Trophoblast cell (in vitro differentiated cells and primary cell): ENCODE results near the gene WDR90.
A peak's percentile ranks its signal among the peaks of the same experiment; 100 is the strongest.

Source experiments
- DNase-seq, 2 donors: peaks; one replicate each; pipeline ENCODE4 v3.0.0-alpha.2; 2016
- H2AFZ ChIP-seq: 2 replicates; pipeline ENCODE4 v1.6.1; 2013; ENCODE audit warnings: low read length, moderate library complexity, mild to moderate bottlenecking; ENCODE audit not compliant: insufficient read depth, poor library complexity
- H2AK5ac ChIP-seq: 2 replicates; pipeline ENCODE4 v1.6.1; 2013; ENCODE audit warnings: mild to moderate bottlenecking, low read length
- H2BK120ac ChIP-seq: 2 replicates; pipeline ENCODE4 v1.6.1; 2013; ENCODE audit warnings: low read length, mild to moderate bottlenecking, moderate library complexity; ENCODE audit not compliant: insufficient read depth, poor library complexity
- H2BK12ac ChIP-seq: 2 replicates; pipeline ENCODE4 v1.6.1; 2013; ENCODE audit warnings: mild to moderate bottlenecking, low read length, moderate library complexity
- H2BK5ac ChIP-seq: 2 replicates; pipeline ENCODE4 v1.6.1; 2013; ENCODE audit warnings: low read length, low read depth, moderate library complexity, mild to moderate bottlenecking; ENCODE audit not compliant: poor library complexity
- H3K14ac ChIP-seq: 2 replicates; pipeline ENCODE4 v1.6.1; 2013; ENCODE audit warnings: mild to moderate bottlenecking, low read length
- H3K18ac ChIP-seq: 2 replicates; pipeline ENCODE4 v1.6.1; 2013; ENCODE audit warnings: mild to moderate bottlenecking, low read length
- H3K23ac ChIP-seq: 2 replicates; pipeline ENCODE4 v1.6.1; 2013; ENCODE audit warnings: low read length
- H3K27ac ChIP-seq: 2 replicates; pipeline ENCODE4 v1.5.1; 2013; ENCODE audit warnings: low read depth, mild to moderate bottlenecking, inconsistent platforms, low read length, moderate library complexity
- H3K27me3 ChIP-seq: 2 replicates; pipeline ENCODE4 v1.6.1; 2013; ENCODE audit warnings: inconsistent platforms, mild to moderate bottlenecking, low read length, moderate library complexity; ENCODE audit not compliant: insufficient read depth
- H3K36me3 ChIP-seq, 2 experiments: 1 replicate in 1 of 2; 2 replicates in 1 of 2; pipeline ENCODE4 v1.6.1; 2013; ENCODE audit warnings: low read length in 2 of 2, mild to moderate bottlenecking in 2 of 2, moderate library complexity in 1 of 2; ENCODE audit not compliant: insufficient read depth in 2 of 2, control insufficient read depth in 1 of 2
- H3K4ac ChIP-seq: 2 replicates; pipeline ENCODE4 v1.6.1; 2013; ENCODE audit warnings: low read depth, mild to moderate bottlenecking, low read length, moderate library complexity
- H3K4me1 ChIP-seq, 2 experiments: 1 replicate in 1 of 2; 2 replicates in 1 of 2; pipeline ENCODE4 v1.6.1; 2013; ENCODE audit warnings: low read length in 2 of 2, mild to moderate bottlenecking in 2 of 2, moderate library complexity in 1 of 2; ENCODE audit not compliant: insufficient read depth in 2 of 2, control insufficient read depth in 1 of 2
- H3K4me2 ChIP-seq: 2 replicates; pipeline ENCODE4 v1.6.1; 2013; ENCODE audit warnings: inconsistent platforms, mild to moderate bottlenecking, low read length, moderate library complexity
- H3K4me3 ChIP-seq: 2 replicates; pipeline ENCODE4 v1.5.1; 2013; ENCODE audit warnings: mild to moderate bottlenecking, low read depth, low read length, inconsistent platforms
- H3K79me1 ChIP-seq: one replicate; pipeline ENCODE4 v1.6.1; 2013; ENCODE audit warnings: low read length
- H3K79me2 ChIP-seq: 2 replicates; pipeline ENCODE4 v1.6.1; 2013; ENCODE audit warnings: low read length, mild to moderate bottlenecking; ENCODE audit not compliant: control insufficient read depth, insufficient read depth, poor library complexity
- H3K9ac ChIP-seq: 2 replicates; pipeline ENCODE4 v1.6.1; 2013; ENCODE audit warnings: mild to moderate bottlenecking, low read length
- H3K9me3 ChIP-seq: 2 replicates; pipeline ENCODE4 v1.6.1; 2013; ENCODE audit warnings: low read depth, mild to moderate bottlenecking, control low read depth, inconsistent platforms, low read length; ENCODE audit not compliant: insufficient read depth
- H4K12ac ChIP-seq: 2 replicates; pipeline ENCODE4 v1.6.1; 2013; ENCODE audit warnings: low read depth, mild to moderate bottlenecking, low read length, moderate library complexity
- H4K8ac ChIP-seq: 2 replicates; pipeline ENCODE4 v1.6.1; 2013; ENCODE audit warnings: low read depth, mild to moderate bottlenecking, low read length, moderate library complexity
- H4K91ac ChIP-seq: one replicate; pipeline ENCODE4 v1.6.1; 2013; ENCODE audit warnings: low read depth, mild to moderate bottlenecking, low read length, moderate library complexity
- WGBS: extraction: QIAGEN DNeasy Blood & Tissue Kit; methylation state at CpG from one replicate; pipeline ENCODE4 v1.1.7; 2013; ENCODE audit warnings: missing lambda C conversion rate; ENCODE audit not compliant: insufficient read length, insufficient coverage; ENCODE audit errors: extremely low coverage; 5-methylcytosine and 5-hydroxymethylcytosine counted together

Gene WDR90

DNA sequence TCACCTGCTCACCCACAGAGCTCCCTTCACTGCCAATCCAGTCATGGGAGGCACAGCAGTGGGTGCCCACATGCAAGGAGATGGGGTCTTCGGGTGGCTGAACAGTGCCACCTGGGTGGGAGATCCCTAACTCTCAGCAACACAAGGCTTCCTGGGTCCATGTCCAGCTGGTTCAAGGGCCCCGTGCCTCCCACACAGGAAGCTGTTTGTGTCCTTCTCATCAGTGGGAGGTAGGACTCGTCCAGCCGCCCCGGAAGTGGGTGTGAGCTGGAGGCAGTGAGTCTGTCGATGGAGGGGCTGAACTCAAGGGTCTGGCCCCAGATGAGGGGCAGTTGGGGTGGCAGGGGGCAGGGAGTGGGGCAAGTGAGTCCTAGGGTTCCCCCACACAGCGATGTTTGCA, 54.9 kb downstream of the WDR90 start:
- no peak overlapping the region for H3K9ac ChIP-seq
- H3K18ac ChIP-seq: no peak overlapping the region
- H3K9me3 ChIP-seq: peaks cover 7% of the 10 kb centered on the region
- no peak overlapping the region for H4K8ac ChIP-seq
- H3K4ac ChIP-seq: no peak overlapping the region
- H4K91ac ChIP-seq: no peak overlapping the region
- no peak overlapping the region for H3K27ac ChIP-seq
- H3K23ac ChIP-seq: no peak overlapping the region
- DNase-seq: no peak
- no peak overlapping the region for H2BK120ac ChIP-seq
- H3K79me2 ChIP-seq: no peaks in the 10 kb centered on the region
- H3K4me2 ChIP-seq: no peak overlapping the region
- H3K4me1 ChIP-seq: peaks cover 0 to 2% of the 10 kb centered on the region in 2 experiments
- H4K12ac ChIP-seq: no peak overlapping the region
- no peaks in the 10 kb centered on the region for H3K36me3 ChIP-seq
- H2BK5ac ChIP-seq: no peak overlapping the region
- H3K27me3 ChIP-seq: peaks cover 53% of the 10 kb centered on the region
- no peak overlapping the region for H3K14ac ChIP-seq
- H3K79me1 ChIP-seq: no peaks in the 10 kb centered on the region
- no CpG with 5 or more reads among the region's 7 CpGs for WGBS
- no peak overlapping the region for H2AFZ ChIP-seq
- H3K4me3 ChIP-seq: no peak overlapping the region
- H2AK5ac ChIP-seq: no peak overlapping the region
- no peak overlapping the region for H2BK12ac ChIP-seq

DNA sequence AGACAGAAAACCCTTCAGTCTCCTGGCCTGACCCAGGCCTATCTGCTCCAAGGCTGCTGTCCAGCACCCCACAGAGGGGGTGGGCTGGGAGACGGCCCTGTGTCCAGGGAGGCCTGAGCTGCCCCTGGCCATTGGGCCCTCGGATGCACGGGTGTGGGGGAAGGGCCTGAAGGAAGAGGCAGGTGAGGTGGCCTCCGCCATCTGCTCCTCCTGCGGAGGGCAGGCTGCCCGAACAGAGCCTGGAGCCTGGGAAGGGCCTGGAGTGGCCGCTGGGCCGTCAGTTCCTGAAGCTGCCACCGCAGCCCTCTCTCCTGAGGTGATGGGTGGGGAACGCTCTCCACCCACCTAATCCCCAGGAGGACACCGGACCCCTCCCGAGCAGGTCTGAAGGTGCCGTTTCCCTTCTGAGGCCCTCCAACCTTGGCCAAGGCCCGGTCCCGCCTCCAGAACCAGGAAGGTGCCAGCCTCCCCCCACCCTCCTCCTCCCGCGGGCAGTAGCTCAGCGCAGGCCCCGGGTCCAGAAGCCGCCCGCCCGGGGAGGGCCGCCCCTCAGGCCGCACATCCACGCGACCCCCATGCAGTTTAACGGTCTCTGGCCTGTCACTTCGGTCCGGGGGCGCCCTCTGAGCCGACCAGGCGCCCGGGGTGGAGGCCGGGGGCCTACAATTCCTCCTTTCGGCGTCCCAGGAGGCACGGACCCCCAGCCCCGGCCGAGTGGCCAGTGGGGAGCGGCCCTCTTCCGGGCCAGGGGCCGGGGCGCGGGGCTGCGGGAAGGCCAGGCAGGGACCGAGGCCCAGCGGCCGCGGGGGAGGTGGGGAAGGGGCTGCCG, 55.6 kb downstream of the WDR90 start:
- H3K79me1 ChIP-seq: no peaks in the 10 kb centered on the region
- H3K18ac ChIP-seq: no peak overlapping the region
- no peak overlapping the region for H2BK120ac ChIP-seq
- H2BK12ac ChIP-seq: no peak overlapping the region
- no peak overlapping the region for H3K27ac ChIP-seq
- H3K4me2 ChIP-seq: no peak overlapping the region
- no peak overlapping the region for H2BK5ac ChIP-seq
- no peak overlapping the region for H3K4me3 ChIP-seq
- H4K8ac ChIP-seq: no peak overlapping the region
- H3K79me2 ChIP-seq: no peaks in the 10 kb centered on the region
- no peak overlapping the region for H3K4ac ChIP-seq
- H3K14ac ChIP-seq: no peak overlapping the region
- peaks cover 0 to 2% of the 10 kb centered on the region in 2 experiments for H3K4me1 ChIP-seq
- H3K9ac ChIP-seq: no peak overlapping the region
- H4K12ac ChIP-seq: no peak overlapping the region
- no peak for DNase-seq
- H3K9me3 ChIP-seq: peaks cover 7% of the 10 kb centered on the region
- WGBS: no CpG with 5 or more reads among the region's 50 CpGs
- H3K36me3 ChIP-seq: no peaks in the 10 kb centered on the region
- H2AFZ ChIP-seq: no peak overlapping the region
- no peak overlapping the region for H4K91ac ChIP-seq
- no peak overlapping the region for H3K23ac ChIP-seq
- H3K27me3 ChIP-seq: peaks cover 53% of the 10 kb centered on the region
- H2AK5ac ChIP-seq: no peak overlapping the region

DNA sequence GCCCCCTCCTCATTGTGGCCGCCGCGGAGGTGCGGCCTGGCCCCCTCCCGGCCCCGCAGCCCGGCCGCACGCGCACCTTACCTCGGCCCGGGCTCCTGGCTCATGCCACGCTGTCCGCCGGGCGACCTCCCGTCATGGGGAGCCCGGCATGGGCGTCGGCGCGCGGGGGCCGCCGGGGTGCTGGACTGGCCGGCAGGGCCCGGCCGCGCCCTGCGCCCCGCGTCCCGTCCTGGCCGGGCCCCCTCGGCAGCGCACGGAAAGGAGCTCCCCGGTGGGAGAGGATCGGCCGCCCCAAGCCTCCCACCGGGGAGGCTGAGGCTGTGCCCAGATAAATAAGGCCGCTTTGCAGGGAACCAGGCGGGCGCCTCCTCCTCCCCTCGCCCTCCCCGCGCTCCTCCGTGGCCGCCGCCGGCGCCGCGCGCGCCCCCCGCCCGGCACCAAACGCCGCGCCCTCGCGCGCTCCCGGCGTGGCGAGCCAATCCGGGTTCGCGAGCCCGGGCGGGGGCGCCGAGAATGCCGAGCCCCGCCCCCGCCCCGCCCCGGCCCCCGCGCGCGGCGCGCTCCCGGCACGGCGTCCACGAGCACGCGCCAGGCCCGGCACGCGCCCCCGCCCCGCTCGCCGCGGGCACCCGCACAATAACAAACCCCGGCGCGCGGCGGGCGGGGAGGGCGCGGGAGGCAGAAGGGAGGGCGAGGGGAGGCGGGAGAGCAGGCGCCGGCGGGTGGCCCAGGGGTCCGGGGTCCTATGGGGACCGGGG, 56.4 kb downstream of the WDR90 start, which contains the start of gene FBXL16:
TSS of gene FBXL16 (minus strand) at position 371 of the 758 bp plus-strand sequence. CDS start 8,396 bp downstream, outside the sequence.
- Histone ChIP-seq H4K12ac (no peak within 1 kb of the TSS), H3K9me3 (peaks cover 7% of the 10 kb centered on the region), H2AFZ (no peak within 1 kb of the TSS), H3K36me3 (no peaks in the 10 kb centered on the region), H3K4me2 (peak within 1 kb of the TSS; percentile 32), H3K18ac (no peak within 1 kb of the TSS), H3K9ac (no peak within 1 kb of the TSS), H2BK5ac (no peak within 1 kb of the TSS), H3K4me3 (no peak within 1 kb of the TSS), H4K91ac (no peak within 1 kb of the TSS), H2BK12ac (no peak within 1 kb of the TSS), H2AK5ac (no peak within 1 kb of the TSS), H3K4me1 (peaks cover 0 to 2% of the 10 kb centered on the region in 2 experiments), H3K23ac (no peak within 1 kb of the TSS), H4K8ac (no peak within 1 kb of the TSS), H3K79me1 (no peaks in the 10 kb centered on the region), H3K4ac (no peak within 1 kb of the TSS), H2BK120ac (no peak within 1 kb of the TSS), H3K27me3 (peaks cover 48% of the 10 kb centered on the region), H3K79me2 (no peaks in the 10 kb centered on the region), H3K14ac (no peak within 1 kb of the TSS), H3K27ac (no peak within 1 kb of the TSS)
- DNase-seq: no peak
- WGBS: no CpG with 5 or more reads among the region's 115 CpGs

DNA sequence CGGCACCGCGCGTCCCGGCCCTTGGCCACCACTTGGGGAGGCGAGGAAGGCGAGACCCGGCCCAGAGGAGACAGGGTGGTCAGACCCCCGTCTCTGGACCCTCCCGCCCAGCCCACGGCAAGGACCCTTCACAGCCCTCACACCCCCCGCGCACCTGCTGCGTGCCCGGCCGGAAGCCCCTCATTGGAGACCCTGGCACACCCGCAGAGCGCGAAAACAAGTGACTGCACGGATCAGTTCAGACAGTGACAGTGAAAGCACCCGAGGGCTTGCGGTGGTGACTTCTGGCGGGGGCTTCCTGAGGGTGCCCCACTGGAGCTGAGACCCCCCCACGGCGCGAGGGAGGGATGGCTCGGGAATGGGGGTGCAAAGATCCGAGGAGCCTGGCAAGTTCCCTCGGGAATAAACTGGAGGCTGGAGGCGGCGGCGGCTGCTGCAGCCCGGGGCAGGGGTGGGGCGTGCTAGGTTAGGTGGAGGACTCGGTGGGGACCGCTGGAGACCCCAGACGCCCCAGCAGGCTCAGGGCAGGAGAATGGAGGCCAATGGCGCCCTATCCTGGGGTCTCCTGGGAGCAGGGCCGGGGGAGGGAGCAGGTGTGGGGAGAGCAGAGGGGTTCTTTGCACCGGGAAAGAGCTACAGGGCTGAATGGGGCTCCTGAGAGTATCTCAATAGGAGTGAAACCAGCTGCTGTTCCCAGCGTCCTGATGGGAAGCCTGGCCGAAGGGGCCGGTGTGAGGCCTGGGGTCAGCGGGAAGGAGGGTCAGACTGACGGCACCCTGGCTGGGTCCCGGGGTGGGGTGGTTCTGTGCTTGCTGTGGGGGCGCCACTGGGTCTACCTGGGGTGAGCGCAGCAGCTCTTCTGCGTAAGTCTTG, 57.3 kb downstream of the WDR90 start:
- no peak overlapping the region for H2BK12ac ChIP-seq
- H3K36me3 ChIP-seq: no peaks in the 10 kb centered on the region
- no peak overlapping the region for H4K91ac ChIP-seq
- H3K79me2 ChIP-seq: no peaks in the 10 kb centered on the region
- H3K4me3 ChIP-seq: no peak overlapping the region
- no CpG with 5 or more reads among the region's 49 CpGs for WGBS
- no peak overlapping the region for H3K9ac ChIP-seq
- H2BK5ac ChIP-seq: no peak overlapping the region
- H2AK5ac ChIP-seq: no peak overlapping the region
- H3K4me1 ChIP-seq: peaks cover 0 to 2% of the 10 kb centered on the region in 2 experiments
- no peak overlapping the region for H2AFZ ChIP-seq
- peaks cover 7% of the 10 kb centered on the region for H3K9me3 ChIP-seq
- no peak overlapping the region for H3K23ac ChIP-seq
- DNase-seq: no peak
- peaks cover 41% of the 10 kb centered on the region for H3K27me3 ChIP-seq
- no peak overlapping the region for H3K14ac ChIP-seq
- no peak overlapping the region for H4K12ac ChIP-seq
- H4K8ac ChIP-seq: no peak overlapping the region
- H2BK120ac ChIP-seq: no peak overlapping the region
- H3K79me1 ChIP-seq: no peaks in the 10 kb centered on the region
- no peak overlapping the region for H3K4me2 ChIP-seq
- no peak overlapping the region for H3K18ac ChIP-seq
- no peak overlapping the region for H3K4ac ChIP-seq
- H3K27ac ChIP-seq: no peak overlapping the region
